GM23248 (cell line): Measurements from ENCODE around the gene UBL4A. TPM values are rescaled to one million over a fixed set of nuclear protein-coding genes. Genes with fewer than 3 reads are reported as not detected.

Experiments
- DNase-seq: peaks from one replicate; pipeline ENCODE4 v3.0.0-alpha.2; 2015
- H2AFZ ChIP-seq: fragments of 200-600 bp; sonication (generic); 2 replicates; pipeline ENCODE4 v1.6.1; 2016; ENCODE audit warnings: antibody characterized with exemption
- H3F3A ChIP-seq: fragments of 200-600 bp; sonication (generic); 2 replicates; pipeline ENCODE4 v1.6.1; 2016; ENCODE audit warnings: mild to moderate bottlenecking, antibody characterized with exemption, mixed run types; ENCODE audit not compliant: insufficient read depth
- H3K27ac ChIP-seq: fragments of 200-600 bp; sonication (generic); 2 replicates; pipeline ENCODE4 v1.5.1; 2016; ENCODE audit warnings: mild to moderate bottlenecking
- H3K27me3 ChIP-seq: fragments of 200-600 bp; sonication (generic); replicated peaks from 2 replicates; pipeline ENCODE4 v1.6.1; 2016; ENCODE audit warnings: mild to moderate bottlenecking; ENCODE audit not compliant: insufficient read depth
- H3K36me3 ChIP-seq: fragments of 200-600 bp; sonication (generic); 2 replicates; pipeline ENCODE4 v1.6.1; 2016; ENCODE audit warnings: low read depth, mild to moderate bottlenecking
- H3K4me1 ChIP-seq: fragments of 200-600 bp; sonication (generic); 2 replicates; pipeline ENCODE4 v1.6.1; 2016; ENCODE audit warnings: mild to moderate bottlenecking; ENCODE audit not compliant: insufficient read depth
- H3K4me2 ChIP-seq: fragments of 200-600 bp; sonication (generic); one replicate; pipeline ENCODE4 v1.6.1; 2016; ENCODE audit warnings: mild to moderate bottlenecking; ENCODE audit not compliant: unreplicated experiment
- H3K4me3 ChIP-seq: fragments of 200-600 bp; sonication (generic); 2 replicates; pipeline ENCODE4 v1.5.1; 2016; ENCODE audit warnings: mild to moderate bottlenecking
- H3K79me2 ChIP-seq: fragments of 200-600 bp; sonication (generic); 2 replicates; pipeline ENCODE4 v1.6.1; 2016; ENCODE audit warnings: mild to moderate bottlenecking; ENCODE audit not compliant: insufficient read depth
- H3K9ac ChIP-seq: fragments of 200-600 bp; sonication (generic); 2 replicates; pipeline ENCODE4 v1.6.1; 2016; ENCODE audit warnings: mild to moderate bottlenecking
- H3K9me2 ChIP-seq: fragments of 200-600 bp; sonication (generic); 2 replicates; pipeline ENCODE4 v1.6.1; 2016; ENCODE audit warnings: mixed run types, mild to moderate bottlenecking, moderate library complexity; ENCODE audit not compliant: insufficient read depth
- H3K9me3 ChIP-seq: fragments of 200-600 bp; sonication (generic); one replicate; pipeline ENCODE4 v1.6.1; 2017; ENCODE audit warnings: low read depth
- H4K20me1 ChIP-seq: fragments of 200-600 bp; sonication (generic); 2 replicates; pipeline ENCODE4 v1.6.0; 2016; ENCODE audit not compliant: insufficient read depth
- EZH2 ChIP-seq: fragments of 200-600 bp; sonication (generic); IDR thresholded peaks from 2 replicates; pipeline ENCODE4 v1.6.1; 2018; ENCODE audit warnings: antibody characterized with exemption, mild to moderate bottlenecking; ENCODE audit not compliant: insufficient read depth, poor library complexity, severe bottlenecking
- EZH2phosphoT487 ChIP-seq: fragments of 200-600 bp; sonication (generic); IDR thresholded peaks from 2 replicates; pipeline ENCODE4 v1.6.1; 2018; ENCODE audit warnings: antibody characterized with exemption, moderate library complexity, mild to moderate bottlenecking, low read depth; ENCODE audit not compliant: insufficient read depth
- WGBS, 2 experiments: methylation state at CpG; one replicate each; pipeline ENCODE4 v1.1.6; 2015 to 2017; ENCODE audit warnings: low lambda C conversion rate in 2 of 2, low coverage in 1 of 2; ENCODE audit errors: missing lambda C conversion rate in 2 of 2; 5-methylcytosine and 5-hydroxymethylcytosine counted together
- in situ Hi-C: fragments of 300-500 bp; cut with MboI; formaldehyde crosslinking; loops from 2 replicates; pipeline ENCODE4 v1.15.0; 2020
- polyA plus RNA-seq: library from polyadenylated mRNA; unstranded; fragments of >200 nt; fragmentation: Nextera tagmentation; extraction: Ambion mirVana; gene quantifications from 2 replicates; pipeline ENCODE4 v1.2.1, GENCODE V29; 2016
- total RNA-seq: library from RNA; depleted of rRNA; stranded (reverse); fragments of >200 nt; shearing (Covaris generic); gene quantifications from 2 replicates; pipeline ENCODE4 v1.2.3, GENCODE V29; 2014

UBL4A gene
- total and polyA plus RNA-seq, 2 experiments from 2014 or later: 42.4 to 53.0 TPM

DNA sequence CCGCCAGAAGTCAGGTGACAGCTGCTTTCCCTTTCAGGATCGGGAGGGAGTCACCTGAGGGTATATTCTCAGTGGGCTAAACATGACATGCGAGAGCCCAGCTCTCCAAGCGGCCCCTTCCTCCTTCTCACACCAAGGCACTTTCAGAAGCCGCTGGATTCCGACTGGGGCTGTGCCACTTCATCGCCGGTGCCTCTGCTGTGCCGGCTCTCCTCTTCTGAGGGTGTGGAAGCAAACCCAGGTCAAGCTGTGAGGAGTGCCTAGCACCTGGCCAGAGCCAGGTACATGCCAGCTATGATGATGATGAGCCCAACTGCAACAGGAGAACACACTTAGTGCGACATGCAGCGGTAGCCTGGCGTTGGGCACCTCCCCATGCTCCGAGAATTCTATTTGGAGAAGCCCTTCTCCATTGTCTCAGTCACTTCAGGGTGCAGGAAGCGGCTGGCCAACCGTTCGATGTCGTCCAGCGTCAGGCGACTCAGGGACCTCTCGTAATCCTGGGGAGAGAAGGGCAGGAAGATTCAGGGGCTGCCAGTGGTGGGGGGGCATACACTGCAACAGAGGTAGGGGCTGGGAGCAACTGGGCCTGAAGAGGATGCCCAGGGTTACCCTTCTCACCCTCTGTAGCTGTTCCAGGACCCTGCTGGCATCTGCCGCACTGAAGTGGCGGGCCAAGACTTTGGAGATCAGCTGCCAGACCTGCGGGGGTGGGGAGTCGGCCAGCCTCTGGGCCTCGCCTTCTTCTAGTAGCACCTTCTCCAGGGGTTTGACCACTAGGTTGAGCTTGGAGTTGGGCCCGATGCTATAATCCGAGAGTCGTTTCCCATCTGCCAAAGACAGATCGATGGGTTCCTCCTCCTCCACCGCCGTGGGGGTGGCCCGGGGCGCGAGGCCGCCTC is 1.0 kb downstream of the UBL4A start:
- H3K9ac ChIP-seq: peak overlapping the region; percentile 80
- no peak for DNase-seq

DNA sequence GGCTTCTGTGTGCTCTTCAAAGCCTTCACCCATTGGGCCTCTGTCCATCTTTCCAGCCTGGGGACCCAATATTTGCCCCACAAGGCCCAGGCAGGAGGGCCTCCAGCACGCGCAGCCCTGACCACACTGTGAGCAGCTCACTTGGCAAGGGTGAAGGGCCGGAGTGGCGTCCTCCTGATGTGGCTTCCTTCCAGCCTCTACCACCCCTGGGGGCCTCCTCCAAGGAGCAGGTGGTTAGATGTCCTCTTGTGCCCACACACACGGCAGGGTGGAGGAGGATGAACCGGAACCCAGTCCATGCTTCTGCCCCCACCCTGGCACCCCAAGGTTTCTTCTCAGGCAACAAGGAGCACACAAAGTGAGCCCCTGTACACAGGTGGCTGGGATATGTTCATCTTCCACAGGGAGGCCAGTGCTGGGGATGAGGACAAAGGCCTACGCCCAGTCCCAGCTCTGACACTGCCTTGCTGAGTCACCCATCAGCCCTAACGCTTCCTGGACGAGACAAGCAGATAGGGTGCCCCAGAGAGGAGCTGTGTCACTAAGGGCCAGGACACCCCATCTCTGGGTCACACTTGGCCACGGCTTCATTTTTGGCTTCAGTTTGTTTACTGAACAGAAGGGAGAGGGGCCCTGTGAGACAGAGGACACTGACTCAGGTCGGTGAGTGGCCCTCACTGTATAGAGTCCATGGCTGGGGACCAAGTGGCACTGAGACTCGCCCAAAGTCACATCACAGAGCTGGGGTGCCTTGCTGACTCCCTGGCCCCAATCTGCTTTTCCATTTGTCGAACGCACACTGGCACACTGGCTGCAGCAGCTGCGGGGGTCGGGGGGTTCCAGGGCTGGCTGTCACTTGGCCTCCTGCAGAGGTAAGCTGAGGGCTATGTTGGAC is 1.9 kb downstream of the UBL4A start:
- H3K4me2 ChIP-seq: no peak overlapping the region
- TF ChIP-seq EZH2 (no peak), EZH2phosphoT487 (no peak)
- peaks cover 27% of the 10 kb centered on the region for H3K79me2 ChIP-seq
- no peaks in the 10 kb centered on the region for H4K20me1 ChIP-seq
- no peaks in the 10 kb centered on the region for H3K27me3 ChIP-seq
- in situ Hi-C loops: no loop called here
- WGBS, 2 experiments: 69 to 73% methylated on average over 9 of the region's 16 CpGs
- no peaks in the 10 kb centered on the region for H3K4me1 ChIP-seq
- no peaks in the 10 kb centered on the region for H3K9me2 ChIP-seq
- peak; percentile 55 for DNase-seq
- no peaks in the 10 kb centered on the region for H3K36me3 ChIP-seq
- no peak overlapping the region for H3K4me3 ChIP-seq
- no peaks in the 10 kb centered on the region for H3F3A ChIP-seq
- no peak overlapping the region for H3K27ac ChIP-seq
- no peak overlapping the region for H3K9ac ChIP-seq
- H2AFZ ChIP-seq: no peak overlapping the region
- no peaks in the 10 kb centered on the region for H3K9me3 ChIP-seq

More for the DNA sequence above, 1.0 kb downstream of the UBL4A start:
- Histone ChIP-seq H3K4me1 (no peaks in the 10 kb centered on the region), H3K36me3 (no peaks in the 10 kb centered on the region), H3K27me3 (no peaks in the 10 kb centered on the region), H3K27ac (no peak overlapping the region; the same call in 1 of the 2 replicates), H3F3A (no peaks in the 10 kb centered on the region), H3K9me3 (no peaks in the 10 kb centered on the region), H3K4me3 (peak overlapping the region; percentile 78), H3K4me2 (peak overlapping the region; percentile 68), H3K9me2 (no peaks in the 10 kb centered on the region), H2AFZ (peak overlapping the region; percentile 56; the same call in 1 of the 2 replicates), H4K20me1 (no peaks in the 10 kb centered on the region), H3K79me2 (peaks cover 27% of the 10 kb centered on the region)
- WGBS, 2 experiments: 36 to 45% methylated on average over 23 to 27 of the region's 35 CpGs
- no peak for TF ChIP-seq EZH2phosphoT487
- TF ChIP-seq EZH2: no peak
- in situ Hi-C loops: no loop called here

GRCh38 chrX:154483325-154483724 is 3.1 kb downstream of the UBL4A start:
- no peak for DNase-seq
- no peak overlapping the region for H3K9ac ChIP-seq
- no peaks in the 10 kb centered on the region for H3F3A ChIP-seq
- TF ChIP-seq EZH2: no peak
- no peak for TF ChIP-seq EZH2phosphoT487
- peaks cover 24% of the 10 kb centered on the region for H3K79me2 ChIP-seq
- no peaks in the 10 kb centered on the region for H3K9me3 ChIP-seq
- H3K4me2 ChIP-seq: no peak overlapping the region
- H3K27ac ChIP-seq: no peak overlapping the region
- WGBS, 2 experiments: 85 to 89% methylated on average over 4 to 6 of the region's 7 CpGs
- in situ Hi-C loops: no loop called here
- H3K9me2 ChIP-seq: no peaks in the 10 kb centered on the region
- no peaks in the 10 kb centered on the region for H3K4me1 ChIP-seq
- H3K27me3 ChIP-seq: no peaks in the 10 kb centered on the region
- no peaks in the 10 kb centered on the region for H4K20me1 ChIP-seq
- no peaks in the 10 kb centered on the region for H3K36me3 ChIP-seq
- H2AFZ ChIP-seq: no peak overlapping the region
- H3K4me3 ChIP-seq: no peak overlapping the region

GRCh38 chrX:154482786-154483185 is 3.6 kb downstream of the UBL4A start:
- Histone ChIP-seq H3K4me3 (no peak overlapping the region), H3K9ac (no peak overlapping the region), H3K9me3 (no peaks in the 10 kb centered on the region), H3K79me2 (peaks cover 18% of the 10 kb centered on the region), H3K36me3 (no peaks in the 10 kb centered on the region), H3K27ac (no peak overlapping the region), H3K4me1 (no peaks in the 10 kb centered on the region), H4K20me1 (no peaks in the 10 kb centered on the region), H3K27me3 (no peaks in the 10 kb centered on the region), H3K4me2 (no peak overlapping the region), H2AFZ (no peak overlapping the region), H3F3A (peaks cover under 1% of the 10 kb centered on the region; the same call in 1 of the 2 replicates), H3K9me2 (no peaks in the 10 kb centered on the region)
- WGBS, 2 experiments: 28 to 71% methylated on average over 2 to 4 of the region's 7 CpGs
- in situ Hi-C loops: no loop called here
- no peak for DNase-seq
- TF ChIP-seq EZH2phosphoT487 (no peak), EZH2 (no peak)
